ENCODE results near the gene MS4A18.
"Not testable (repeated sequence)": the region's sequence is repeated elsewhere in the genome, so short reads cannot be mapped to it uniquely, and the experiment has no call there.

MS4A18 gene

GRCh38 chr11:60739114-60739513, 14.6 kb downstream of the MS4A18 start:
- DNase-seq (ENCODE audit: low read depth in 2 of 2), result no peak

- DNase-seq (ENCODE audit: low read depth in 2 of 2), result no peak
Measured at GRCh38 chr11:60740573-60740972, 16.1 kb downstream of the MS4A18 start.

GRCh38 chr11:60741421-60741820, 16.9 kb downstream of the MS4A18 start:
- no peak for DNase-seq (ENCODE audit: low read depth in 2 of 2)

GRCh38 chr11:60743058-60743457, 18.5 kb downstream of the MS4A18 start:
- no peak for DNase-seq (ENCODE audit: low read depth in 2 of 2)

- DNase-seq (ENCODE audit: low read depth in 2 of 2), result no peak
Measured at GRCh38 chr11:60744114-60744513, 19.6 kb downstream of the MS4A18 start.

GRCh38 chr11:60747359-60747873, 22.9 kb downstream of the MS4A18 start:
- DNase-seq (ENCODE audit: low read depth in 2 of 2), result no peak

GRCh38 chr11:60748225-60748624, 23.7 kb downstream of the MS4A18 start:
- no peak for DNase-seq (ENCODE audit: low read depth in 2 of 2)

- DNase-seq (ENCODE audit: low read depth in 2 of 2), result no peak
Measured at GRCh38 chr11:60748821-60749220, 24.3 kb downstream of the MS4A18 start.

GRCh38 chr11:60750911-60751310, 26.4 kb downstream of the MS4A18 start:
- DNase-seq (ENCODE audit: low read depth in 2 of 2), result no peak

- no peak for DNase-seq (ENCODE audit: low read depth in 2 of 2)
Measured at GRCh38 chr11:60753309-60753708, 28.8 kb downstream of the MS4A18 start.

- DNase-seq (ENCODE audit: low read depth in 2 of 2), result no peak
Measured at GRCh38 chr11:60754887-60755286, 30.4 kb downstream of the MS4A18 start.

- DNase-seq (ENCODE audit: low read depth in 2 of 2), result no peak
Measured at GRCh38 chr11:60756307-60757032, 31.9 kb downstream of the MS4A18 start, which contains the start of gene MS4A15. TSS of gene MS4A15 (plus strand) at chr11:60756867. CDS start at chr11:60763734, 6,867 bp downstream.

GRCh38 chr11:60757231-60757800, 32.8 kb downstream of the MS4A18 start:
- no peak for DNase-seq (ENCODE audit: low read depth in 2 of 2)

- not testable (repeated sequence) for DNase-seq (ENCODE audit: low read depth in 2 of 2)
Measured at GRCh38 chr11:60758671-60759070, 34.2 kb downstream of the MS4A18 start.

- DNase-seq (ENCODE audit: low read depth in 2 of 2), result not testable (repeated sequence)
Measured at GRCh38 chr11:60759438-60760225, 35.1 kb downstream of the MS4A18 start.

- no peak for DNase-seq (ENCODE audit: low read depth in 2 of 2)
Measured at GRCh38 chr11:60761436-60762190, 37.1 kb downstream of the MS4A18 start.

- DNase-seq (ENCODE audit: low read depth in 2 of 2), result no peak
Measured at GRCh38 chr11:60762851-60763691, 38.6 kb downstream of the MS4A18 start.

- no peak for DNase-seq (ENCODE audit: low read depth in 2 of 2)
Measured at GRCh38 chr11:60763692-60764369, 39.3 kb downstream of the MS4A18 start.

GRCh38 chr11:60764879-60765278, 40.4 kb downstream of the MS4A18 start:
- no peak for DNase-seq (ENCODE audit: low read depth in 2 of 2)

GRCh38 chr11:60765355-60765754, 40.8 kb downstream of the MS4A18 start:
- DNase-seq (ENCODE audit: low read depth in 2 of 2), result no peak
